Fibroblast of skin of right quadriceps (primary cell): ENCODE results near the gene KLRC1.
"Not testable (repeated sequence)": the region's sequence is repeated elsewhere in the genome, so short reads cannot be mapped to it uniquely, and the experiment has no call there.

ENCODE experiments used
- DNase-seq: peaks from one replicate; pipeline ENCODE4 v3.0.0-alpha.2; 2013

KLRC1 gene

DNA sequence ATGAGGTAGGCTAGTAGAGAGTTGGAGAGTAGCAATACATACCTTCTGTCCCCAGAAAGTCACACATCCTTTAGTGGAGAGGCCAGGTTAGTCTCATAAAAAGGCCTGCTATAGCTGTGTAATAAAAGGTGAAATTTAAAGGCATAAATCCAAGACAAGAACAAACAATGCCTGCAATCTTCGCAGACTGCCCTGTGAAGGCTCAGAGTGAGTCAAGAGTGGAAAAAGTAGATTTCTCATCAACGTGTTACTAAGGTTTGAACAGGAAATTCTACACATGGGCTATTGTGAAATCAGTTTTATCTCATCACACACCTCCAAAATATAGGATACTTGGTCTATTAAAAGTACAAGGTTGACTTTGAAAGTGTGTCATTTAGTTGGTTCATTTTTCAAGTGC is at the start of gene KLRC1:
Gene KLRC1, minus strand, starts transcription at position 222 of the 400 bp plus-strand sequence. CDS start 2,221 bp downstream, outside the sequence.
- no peak for DNase-seq

DNA sequence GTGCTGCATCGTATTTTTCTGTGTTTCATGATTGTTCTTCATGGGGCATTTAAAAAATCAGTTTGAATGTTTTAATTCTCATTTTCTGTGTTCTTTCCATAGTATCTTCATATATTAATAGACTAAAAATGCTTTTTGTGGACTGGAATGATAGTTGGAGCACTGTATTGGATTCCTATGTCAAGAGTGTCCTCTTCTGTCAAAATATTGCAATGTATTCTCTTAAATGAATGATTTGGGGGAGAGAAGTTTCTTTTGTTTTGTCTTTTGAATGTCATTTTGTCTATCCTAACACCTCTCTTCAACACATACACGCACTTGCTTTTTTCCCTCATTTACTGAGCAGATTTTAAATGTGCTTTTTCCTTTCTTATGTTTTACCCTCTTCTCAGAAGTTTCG is 47.9 kb upstream of the KLRC1 start:
- DNase-seq = peak; percentile 4

DNA sequence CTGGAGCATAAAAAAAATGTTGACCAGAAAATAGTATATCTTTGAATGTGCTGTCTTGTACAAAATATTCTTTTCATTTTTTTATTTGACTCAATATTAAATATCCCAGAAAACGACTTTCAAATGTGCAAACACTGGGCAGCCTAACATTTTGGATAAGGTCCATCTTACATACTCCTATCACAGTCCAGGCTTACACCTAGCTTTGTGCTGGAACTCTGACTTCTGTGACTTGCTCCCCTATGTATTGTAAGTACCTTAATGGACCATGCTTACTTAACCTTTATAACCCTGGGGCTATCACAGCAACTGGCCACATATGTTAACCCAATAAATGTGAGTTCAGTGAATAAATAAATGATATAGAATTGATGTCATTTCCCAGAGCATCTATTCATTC is 44.9 kb upstream of the KLRC1 start:
- no peak for DNase-seq

DNA sequence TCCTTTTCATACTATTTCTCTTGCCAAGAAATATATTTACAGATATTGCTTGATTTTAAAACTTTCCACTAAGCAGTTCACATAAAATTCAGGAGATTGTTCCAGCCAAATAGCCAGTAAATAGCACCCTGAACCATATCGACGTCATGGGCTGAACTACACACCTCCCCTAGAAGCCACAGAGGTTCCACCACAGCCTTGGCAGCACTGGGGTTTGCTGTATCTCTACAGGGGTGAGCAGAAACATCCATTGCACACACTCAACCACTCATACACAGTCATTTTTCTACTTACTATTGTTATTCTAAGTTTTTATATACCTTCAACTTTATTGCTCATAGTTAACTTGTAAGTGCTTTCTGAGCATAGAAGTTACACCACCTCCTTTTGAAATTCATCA is 44.4 kb upstream of the KLRC1 start:
- DNase-seq = no peak

DNA sequence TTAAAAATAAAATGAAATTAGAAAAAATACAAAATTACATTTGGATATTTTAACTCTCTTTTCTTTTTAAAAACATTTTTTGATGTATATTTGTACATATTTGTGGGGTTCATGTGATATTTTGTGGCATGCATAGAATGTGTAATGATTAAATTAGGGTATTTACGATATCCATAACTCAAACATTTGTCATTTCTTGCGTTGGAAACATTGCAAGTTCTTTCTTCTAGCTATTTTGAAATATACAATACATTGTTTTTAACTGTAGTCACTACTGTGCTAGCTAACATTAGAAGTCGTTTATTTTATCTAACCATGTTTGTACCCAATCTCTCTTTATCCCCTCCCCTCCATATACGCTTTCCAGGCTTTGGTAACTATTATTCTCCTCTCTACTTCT is 38.6 kb upstream of the KLRC1 start:
- no peak for DNase-seq

DNA sequence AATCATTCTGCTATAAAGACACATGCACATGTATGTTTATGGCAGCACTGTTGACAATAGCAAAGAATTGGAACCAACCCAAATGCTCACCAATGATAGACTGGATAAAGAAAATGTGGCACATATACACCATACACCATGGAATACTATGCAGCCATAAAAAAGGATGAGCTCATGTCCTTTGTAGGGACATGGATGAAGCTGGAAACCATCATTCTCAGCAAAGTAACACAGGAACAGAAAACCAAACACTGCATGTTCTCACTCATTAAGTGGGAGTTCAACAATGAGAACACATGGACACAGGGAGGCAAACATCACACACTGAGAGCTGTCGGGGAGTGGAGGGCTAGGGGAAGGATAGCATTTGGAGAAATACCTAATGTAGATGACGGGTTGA is 34.2 kb upstream of the KLRC1 start:
- DNase-seq = not testable (repeated sequence)

DNA sequence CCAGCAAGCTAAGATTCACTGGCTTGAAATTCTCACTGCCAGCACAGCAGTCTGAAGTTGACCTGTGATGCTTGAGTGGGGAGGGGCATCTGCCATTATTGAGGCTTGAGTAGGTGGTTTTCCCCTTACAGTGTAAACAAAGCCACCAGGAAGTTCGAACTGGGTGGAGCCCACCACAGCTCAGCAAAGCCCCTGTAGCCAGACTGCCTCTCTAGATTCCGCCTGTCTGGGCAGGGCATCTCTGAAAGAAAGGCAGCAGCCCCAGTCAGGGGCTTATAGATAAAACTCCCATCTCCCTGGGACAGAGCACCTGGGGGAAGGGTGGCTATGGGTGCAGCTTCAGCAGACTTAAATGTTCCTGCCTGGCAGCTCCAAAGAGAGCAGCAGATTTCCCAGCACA is 28.7 kb upstream of the KLRC1 start:
- not testable (repeated sequence) for DNase-seq

DNA sequence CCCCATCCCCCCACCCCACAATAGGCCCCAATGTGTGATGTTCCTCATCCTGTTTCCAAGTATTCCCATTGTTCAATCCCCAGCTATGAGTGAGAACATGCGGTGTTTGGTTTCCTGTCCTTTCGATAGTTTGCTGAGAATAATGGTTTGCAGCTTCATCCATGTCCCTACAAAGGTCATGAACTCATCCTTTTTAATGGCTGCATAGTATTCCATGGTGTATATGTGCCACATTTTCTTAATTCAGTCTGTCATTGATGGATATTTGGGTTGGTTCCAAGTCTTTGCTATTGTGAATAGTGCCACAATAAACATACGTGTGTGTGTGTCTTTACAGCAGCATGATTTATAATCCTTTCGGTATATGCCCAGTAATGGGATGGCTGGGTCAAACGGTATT is 19.6 kb upstream of the KLRC1 start:
- not testable (repeated sequence) for DNase-seq

DNA sequence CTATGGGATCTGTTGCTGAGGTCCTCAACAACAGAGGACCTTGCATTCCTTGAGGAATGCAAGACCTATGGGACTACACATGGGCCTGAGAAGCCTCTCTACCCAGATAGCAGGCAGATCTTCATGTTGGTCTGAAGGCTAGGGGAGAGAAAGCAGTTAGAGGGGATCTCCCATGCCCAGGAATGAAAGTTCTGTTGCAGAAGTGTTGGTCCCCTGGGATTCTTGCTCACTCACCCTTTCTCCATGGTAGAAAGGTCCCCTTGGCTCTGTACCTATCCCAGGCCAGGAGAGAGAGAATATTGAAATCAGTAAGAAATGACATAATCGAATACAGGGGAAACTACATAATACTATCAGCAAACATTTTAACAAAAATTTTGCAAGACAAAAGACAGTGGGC is 16.5 kb upstream of the KLRC1 start:
- DNase-seq = no peak

DNA sequence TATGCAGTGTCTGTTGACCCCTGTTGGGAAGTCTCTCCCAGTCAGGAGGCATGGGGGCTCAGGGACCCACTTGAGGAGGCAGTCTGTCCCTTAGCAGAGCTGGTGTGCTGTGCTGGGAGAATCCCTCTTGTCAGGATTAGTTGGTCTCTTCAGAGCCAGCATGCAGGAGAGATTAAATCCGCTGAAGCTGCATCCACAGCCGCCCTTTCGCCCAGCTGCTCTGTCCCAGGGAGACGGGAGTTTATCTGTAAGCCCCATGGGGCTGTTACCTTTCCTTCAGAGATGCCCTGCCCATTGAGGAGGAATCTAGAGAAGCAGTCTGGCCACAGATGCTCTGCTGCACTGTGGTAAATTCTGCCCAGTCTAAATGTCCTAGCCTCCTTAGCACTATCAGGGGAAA is 13.1 kb upstream of the KLRC1 start:
- DNase-seq = no peak

DNA sequence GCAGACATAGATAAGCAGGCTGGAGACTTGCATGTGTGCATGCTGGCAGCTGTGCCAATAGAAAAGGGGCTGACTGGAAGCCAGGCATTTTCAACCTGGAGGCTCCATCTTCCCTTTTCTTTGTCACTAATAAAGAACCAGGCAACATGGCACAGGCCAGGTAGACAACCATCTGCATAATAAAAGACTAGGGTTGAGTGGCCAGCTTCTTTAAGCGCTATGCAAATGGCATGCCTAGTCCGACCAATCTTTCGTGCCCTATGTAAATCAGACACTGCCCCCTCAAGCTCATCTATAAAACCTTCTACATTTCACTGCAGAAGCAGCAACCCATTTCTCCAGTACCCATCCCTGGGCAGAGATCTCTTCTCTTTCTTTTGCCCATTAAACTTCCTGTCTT is 4.6 kb upstream of the KLRC1 start:
- no peak for DNase-seq

DNA sequence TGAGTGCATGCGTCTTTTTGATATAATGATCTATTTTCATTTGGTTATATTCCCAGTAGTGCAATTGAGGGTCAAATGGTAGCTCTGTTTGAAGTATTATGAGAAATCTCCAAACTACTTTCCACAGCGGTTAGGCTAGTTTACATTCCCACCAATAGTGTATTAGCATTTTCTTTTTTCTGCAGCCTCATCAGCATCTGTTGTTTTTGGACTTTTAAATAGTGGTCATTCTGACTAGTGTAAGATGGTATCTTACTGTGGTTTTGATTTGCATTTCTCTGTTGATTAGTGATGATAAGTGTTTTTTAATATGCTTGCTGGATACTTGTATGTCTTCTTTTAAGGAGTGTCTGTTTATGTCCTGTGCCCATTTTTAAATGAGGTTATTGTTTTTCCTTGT is 3.7 kb upstream of the KLRC1 start:
- no peak for DNase-seq

DNA sequence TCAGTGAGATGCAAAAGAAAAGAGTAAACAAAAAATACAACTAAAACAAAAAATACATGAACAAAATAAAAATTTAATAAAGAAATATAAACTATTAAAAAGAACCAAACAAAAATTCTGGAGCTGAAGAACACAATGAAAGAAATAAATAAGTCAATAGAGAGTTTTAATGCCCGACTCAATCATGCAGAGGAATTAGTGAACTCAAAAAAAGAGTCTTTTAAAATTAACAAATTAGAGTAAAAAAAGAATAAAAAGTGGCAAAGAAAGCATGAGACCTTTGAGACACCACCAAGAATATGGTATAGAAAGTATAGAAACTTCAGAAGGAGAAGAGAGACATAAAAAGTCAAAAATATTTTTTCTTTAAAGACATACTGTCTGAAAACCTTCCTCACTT is 2.6 kb upstream of the KLRC1 start:
- DNase-seq = no peak

DNA sequence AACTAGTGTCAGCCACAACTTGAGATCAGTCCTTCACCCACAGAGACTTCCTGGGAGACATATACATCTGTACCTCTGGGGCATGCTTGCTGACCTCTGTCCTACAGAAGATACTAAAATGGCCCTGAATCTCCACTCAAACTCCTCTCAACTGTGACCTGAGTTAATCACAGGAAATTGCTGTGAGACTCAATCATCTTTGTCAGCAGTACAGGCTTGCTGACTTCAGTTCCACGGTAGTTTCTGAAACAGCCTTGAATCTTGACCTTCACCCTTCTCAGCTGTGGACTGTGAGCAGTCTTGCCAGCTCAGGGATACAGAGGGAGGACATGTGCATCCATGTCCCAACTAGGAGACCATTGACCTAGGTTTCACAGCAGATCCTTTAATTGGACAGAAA is 1.4 kb upstream of the KLRC1 start:
- DNase-seq = no peak

DNA sequence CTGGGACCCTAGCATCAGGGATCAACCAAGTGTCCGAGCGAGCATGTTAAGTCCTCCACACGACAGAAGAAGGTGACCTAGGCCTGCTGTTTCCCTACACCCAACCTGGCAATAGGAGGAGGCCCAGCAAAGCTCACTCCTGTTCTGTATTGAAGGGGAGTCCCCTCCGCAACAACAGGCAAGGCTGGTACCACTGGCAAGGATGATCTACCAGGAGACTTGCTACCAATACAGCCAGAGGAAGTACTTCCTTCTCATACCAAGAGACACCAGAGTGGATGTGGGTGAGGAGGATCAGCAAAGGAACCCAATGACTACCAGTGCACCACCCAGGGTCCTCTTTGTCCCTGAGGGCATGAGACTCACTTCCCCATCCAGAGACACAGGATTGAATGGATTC is 4.9 kb downstream of the KLRC1 start:
- no peak for DNase-seq

DNA sequence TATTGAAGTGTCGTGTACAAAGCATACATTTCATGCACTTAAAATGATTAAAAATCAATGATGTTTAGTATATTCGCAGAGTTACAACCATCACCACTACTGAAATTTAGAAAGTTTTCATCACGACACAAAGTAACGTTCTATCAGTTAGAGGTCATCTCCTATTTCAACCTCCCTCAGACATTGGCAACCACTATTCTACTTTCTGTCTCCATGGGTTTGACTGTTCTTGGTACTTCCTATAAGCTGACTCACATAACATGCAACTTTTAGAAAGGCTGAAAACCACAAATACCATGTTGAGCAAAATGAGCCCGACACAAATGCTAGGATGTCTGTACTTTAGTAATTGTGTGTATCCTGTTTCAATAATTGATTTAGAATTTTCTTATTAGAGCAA is 7.1 kb downstream of the KLRC1 start:
- peak; percentile 9 for DNase-seq

DNA sequence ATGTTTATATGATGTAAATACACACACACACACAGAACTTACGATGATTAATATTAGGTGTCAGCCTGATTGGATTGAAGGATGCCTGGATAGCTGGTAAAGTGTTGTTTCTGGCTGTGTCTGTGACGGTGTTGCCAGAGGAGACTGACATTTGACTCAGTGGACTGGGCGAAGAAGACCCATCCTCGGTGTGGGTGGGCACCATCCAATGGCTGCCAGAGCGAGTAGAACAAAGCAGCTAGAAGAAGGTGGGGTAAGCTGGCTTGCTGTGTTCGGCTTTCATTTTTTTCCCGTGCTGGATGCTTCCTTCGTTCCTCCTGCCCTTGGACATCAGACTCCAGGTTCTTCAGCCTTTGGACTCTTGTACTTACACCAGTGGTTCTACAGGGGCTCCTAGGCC is 12.0 kb downstream of the KLRC1 start:
- not testable (repeated sequence) for DNase-seq

DNA sequence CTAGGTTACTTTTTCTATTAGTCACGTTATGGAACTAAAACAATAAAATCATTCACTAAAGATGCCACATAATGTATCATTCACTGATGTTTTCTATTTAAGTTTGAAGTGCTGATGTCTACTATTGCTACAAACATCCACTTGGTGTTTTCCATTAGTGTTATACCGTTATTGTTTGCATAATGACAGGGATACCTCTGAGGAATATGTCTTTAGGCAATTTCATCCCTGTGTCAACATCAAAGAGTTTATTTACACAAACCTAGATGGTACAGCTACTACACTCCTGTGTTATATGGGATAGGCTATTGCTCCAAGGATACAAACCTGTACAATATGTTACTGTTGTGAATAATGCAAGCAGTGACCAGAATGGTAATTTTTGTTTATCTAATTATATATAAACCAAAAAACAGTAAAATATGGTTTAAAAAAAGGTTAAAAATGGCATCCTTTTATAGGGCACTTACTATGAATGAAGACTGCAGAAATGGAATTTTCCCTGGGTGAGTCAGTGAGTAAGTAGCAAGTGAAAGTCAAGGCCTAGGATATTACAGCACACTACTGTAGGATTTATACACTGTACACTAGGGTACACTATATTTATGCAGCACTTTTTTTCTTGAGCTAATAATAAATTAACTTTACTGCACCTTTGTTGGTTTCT is 13.4 kb downstream of the KLRC1 start:
- DNase-seq = not testable (repeated sequence)

DNA sequence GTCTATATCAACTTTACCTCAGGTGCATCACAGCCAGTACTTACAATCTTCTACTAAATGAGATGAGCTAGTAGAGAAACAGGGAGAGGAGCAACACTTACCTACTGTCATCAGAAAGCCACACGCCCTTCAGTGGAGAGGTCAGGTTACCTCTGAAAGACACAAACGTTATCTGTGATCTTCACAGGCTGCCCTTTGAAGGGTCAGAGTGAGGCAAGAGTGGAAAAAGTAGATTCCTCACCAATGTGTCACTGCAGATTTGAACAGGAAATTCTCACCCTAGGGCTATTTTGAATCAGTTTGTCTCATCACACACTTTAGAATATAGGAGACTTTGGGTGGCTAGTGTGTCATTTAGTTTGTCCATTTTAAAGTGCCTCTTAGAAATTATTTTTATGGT is 15.6 kb downstream of the KLRC1 start:
- not testable (repeated sequence) for DNase-seq

DNA sequence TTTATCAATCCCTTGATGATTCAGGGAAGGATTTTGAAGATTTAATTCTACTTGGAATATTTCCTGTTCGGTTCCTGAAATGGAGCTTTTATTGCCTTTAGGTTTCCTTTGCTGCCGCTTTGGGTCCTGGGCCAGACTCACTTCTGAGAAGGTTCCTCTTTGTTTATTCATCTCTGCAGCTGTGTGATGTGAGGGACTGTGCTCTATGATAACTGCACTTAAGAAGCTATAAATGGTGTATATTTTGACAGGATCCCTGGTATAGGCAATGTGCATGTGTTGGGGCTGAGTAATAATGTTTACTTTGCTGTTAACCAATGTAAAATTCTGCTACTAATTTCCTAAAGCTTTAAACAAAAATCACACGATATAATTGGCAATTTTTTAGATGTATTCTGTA is 17.4 kb downstream of the KLRC1 start, which contains the start of gene KLRC2:
Gene KLRC2, minus strand, starts transcription at position 195 of the 400 bp plus-strand sequence. Its CDS starts 24 bp downstream, at position 171.
- peak; percentile 31 for DNase-seq

DNA sequence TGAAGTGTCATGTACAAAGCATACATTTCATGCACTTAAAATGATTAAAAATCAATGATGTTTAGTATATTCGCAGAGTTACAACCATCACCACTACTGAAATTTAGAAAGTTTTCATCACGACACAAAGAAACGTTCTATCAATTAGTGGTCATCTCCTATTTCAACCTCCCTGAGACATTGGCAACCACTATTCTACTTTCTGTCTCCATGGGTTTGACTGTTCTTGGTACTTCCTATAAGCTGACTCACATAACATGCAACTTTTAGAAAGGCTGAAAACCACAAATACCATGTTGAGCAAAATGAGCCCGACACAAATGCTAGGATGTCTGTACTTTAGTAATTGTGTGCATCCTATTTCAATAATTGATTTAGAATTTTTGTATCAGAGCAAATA is 22.6 kb downstream of the KLRC1 start:
- DNase-seq = peak; percentile 41

DNA sequence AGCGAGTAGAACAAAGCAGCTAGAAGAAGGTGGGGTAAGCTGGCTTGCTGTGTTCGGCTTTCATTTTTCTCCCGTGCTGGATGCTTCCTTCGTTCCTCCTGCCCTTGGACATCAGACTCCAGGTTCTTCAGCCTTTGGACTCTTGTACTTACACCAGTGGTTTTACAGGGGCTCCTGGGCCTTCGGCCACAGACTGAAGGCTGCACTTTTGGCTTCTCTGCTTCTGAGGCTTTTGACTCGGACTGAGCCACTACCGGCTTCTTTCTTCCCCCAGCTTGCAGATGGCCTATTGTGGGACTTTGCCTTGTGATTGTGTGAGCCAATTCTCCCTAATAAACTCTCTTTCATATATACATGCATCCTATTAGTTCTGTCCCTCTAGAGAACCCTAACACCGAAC is 27.2 kb downstream of the KLRC1 start:
- not testable (repeated sequence) for DNase-seq

DNA sequence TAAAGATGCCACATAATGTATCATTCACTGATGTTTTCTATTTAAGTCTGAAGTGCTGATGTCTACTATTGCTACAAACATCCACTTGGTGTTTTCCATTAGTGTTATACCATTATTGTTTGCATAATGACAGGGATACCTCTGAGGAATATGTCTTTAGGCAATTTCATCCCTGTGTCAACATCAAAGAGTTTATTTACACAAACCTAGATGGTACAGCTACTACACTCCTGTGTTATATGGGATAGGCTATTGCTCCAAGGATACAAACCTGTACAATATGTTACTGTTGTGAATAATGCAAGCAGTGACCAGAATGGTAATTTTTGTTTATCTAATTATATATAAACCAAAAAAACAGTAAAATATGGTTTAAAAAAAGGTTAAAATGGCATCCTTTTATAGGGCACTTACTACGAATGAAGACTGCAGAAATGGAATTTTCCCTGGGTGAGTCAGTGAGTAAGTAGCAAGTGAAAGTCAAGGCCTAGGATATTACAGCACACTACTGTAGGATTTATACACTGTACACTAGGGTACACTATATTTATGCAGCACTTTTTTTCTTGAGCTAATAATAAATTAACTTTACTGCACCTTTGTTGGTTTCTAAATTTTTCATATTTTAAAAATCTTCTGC is 28.8 kb downstream of the KLRC1 start:
- DNase-seq = not testable (repeated sequence)

DNA sequence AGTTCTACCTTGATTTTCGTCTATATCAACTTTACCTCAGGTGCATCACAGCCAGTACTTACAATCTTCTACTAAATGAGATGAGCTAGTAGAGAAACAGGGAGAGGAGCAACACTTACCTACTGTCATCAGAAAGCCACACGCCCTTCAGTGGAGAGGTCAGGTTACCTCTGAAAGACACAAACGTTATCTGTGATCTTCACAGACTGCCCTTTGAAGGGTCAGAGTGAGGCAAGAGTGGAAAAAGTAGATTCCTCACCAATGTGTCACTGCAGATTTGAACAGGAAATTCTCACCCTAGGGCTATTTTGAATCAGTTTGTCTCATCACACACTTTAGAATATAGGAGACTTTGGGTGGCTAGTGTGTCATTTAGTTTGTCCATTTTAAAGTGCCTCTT is 31.0 kb downstream of the KLRC1 start:
- DNase-seq = not testable (repeated sequence)

DNA sequence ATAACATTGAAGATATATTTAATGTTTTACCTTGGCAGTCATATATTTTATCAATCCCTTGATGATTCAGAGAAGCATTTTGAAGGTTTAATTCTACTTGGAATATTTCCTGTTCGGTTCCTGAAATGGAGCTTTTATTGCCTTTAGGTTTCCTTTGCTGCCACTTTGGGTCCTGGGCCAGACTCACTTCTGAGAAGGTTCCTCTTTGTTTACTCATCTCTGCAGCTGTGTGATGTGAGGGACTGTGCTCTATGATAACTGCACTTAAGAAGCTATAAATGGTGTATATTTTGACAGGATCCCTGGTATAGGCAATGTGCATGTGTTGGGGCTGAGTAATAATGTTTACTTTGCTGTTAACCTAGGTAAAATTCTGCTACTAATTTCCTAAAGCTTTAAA is 32.8 kb downstream of the KLRC1 start, which contains the start of gene KLRC3:
Gene KLRC3, minus strand, starts transcription at position 262 of the 400 bp plus-strand sequence. Its CDS starts 45 bp downstream, at position 217.
- peak; percentile 2 for DNase-seq
